A549 treated with dexamethasone at 1 μM for 4 hours (cell line): ENCODE data around the gene KLK8. TPM values are rescaled to one million over a fixed set of nuclear protein-coding genes. Genes with fewer than 3 reads are reported as not detected.

Source experiments
- total RNA-seq: library from RNA; stranded (reverse); fragments of 200-300 nt; extraction: Qiagen RNA extraction; gene quantifications from 5 replicates; pipeline ENCODE4 v1.2.3, GENCODE V29; 2022

KLK8 gene, protein sequence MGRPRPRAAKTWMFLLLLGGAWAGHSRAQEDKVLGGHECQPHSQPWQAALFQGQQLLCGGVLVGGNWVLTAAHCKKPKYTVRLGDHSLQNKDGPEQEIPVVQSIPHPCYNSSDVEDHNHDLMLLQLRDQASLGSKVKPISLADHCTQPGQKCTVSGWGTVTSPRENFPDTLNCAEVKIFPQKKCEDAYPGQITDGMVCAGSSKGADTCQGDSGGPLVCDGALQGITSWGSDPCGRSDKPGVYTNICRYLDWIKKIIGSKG
- total RNA-seq, result not detected in 5 replicates

DNA sequence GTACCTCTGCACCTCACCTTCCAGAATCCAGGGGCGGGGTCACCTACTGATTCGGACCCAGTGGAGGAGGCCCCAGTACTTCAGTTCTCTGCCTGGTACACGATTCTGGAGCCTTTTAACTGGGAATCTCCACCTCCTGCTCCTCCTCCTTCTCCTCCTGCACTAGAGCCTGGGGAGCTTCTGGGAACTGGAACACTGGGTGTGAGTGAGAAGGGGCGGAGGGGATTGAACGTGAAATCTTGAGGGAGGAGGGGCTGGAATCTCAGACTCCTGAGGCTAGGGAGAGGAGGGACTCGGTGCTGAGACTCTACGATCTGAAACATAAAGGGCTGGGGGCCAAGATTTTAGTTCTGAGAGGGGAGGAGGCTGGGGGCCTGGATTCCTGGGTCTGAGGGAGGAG is at the start of gene KLK8:
KLK8 (minus strand) TSS at position 90 of the 400 bp plus-strand sequence. CDS start 437 bp downstream, outside the sequence.

DNA sequence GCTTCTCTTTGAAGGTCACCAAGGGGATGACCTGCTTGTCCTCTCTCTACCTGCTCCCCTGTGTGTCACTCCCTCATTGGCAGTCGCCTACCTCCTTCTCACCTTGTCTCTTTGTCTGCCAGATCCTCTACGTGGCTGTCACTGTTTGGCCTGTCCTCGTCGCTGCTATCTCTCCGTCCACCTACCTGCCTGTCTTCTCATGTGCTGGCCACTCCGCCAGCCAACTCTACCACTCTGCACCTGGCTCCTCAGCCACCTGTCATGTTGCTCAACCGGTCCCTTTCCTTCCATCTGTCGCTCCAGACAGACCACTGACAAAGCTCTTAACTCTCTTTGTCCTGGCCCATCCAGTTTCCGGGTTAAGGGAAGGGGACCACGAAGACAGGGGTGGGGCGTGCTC is 33.3 kb upstream of the KLK8 start, which contains the start of gene KLK12:
KLK12 (minus strand) TSS at position 299 of the 400 bp plus-strand sequence. CDS start 381 bp downstream, outside the sequence.

DNA sequence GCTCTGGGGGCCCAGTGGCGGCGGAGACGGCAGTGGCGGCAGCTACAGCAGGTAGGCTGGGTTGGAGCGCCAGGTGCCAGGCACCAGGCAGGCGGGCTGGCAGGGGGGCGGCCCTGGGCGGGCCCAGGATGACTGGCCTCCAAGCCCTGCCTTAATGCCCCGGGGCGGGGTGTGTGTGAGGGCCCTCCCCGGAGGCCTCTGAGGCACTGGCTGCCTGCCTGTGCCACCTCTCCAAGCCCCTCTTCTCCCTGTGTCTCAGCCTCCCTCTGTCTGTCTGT is 25.1 kb upstream of the KLK8 start, which contains the start of gene KLK11:
KLK11 (minus strand) TSS at position 63 of the 278 bp plus-strand sequence. CDS start 985 bp downstream, outside the sequence.

DNA sequence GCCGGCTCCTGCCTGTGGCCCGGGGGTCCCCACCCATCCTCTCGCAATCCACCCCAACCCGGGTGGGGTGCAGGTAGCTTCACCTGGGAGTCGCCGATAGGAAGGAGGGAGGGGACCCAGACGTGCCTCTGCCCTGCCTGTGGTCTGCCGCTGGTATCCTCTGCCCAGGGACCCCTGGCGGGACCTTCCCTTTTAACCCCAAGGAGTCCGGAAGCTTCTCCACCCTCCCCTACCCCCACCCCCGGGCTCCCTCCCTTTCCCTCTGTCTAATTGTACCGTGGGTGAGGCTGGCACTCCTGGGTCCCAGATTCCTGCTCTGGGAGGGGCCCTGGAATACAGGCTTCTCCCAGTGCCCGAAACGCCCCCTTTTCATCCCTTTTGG is 18.1 kb upstream of the KLK8 start, which contains the start of gene KLK10:
KLK10 (minus strand) TSS at position 166 of the 382 bp plus-strand sequence. CDS start 579 bp downstream, outside the sequence.

DNA sequence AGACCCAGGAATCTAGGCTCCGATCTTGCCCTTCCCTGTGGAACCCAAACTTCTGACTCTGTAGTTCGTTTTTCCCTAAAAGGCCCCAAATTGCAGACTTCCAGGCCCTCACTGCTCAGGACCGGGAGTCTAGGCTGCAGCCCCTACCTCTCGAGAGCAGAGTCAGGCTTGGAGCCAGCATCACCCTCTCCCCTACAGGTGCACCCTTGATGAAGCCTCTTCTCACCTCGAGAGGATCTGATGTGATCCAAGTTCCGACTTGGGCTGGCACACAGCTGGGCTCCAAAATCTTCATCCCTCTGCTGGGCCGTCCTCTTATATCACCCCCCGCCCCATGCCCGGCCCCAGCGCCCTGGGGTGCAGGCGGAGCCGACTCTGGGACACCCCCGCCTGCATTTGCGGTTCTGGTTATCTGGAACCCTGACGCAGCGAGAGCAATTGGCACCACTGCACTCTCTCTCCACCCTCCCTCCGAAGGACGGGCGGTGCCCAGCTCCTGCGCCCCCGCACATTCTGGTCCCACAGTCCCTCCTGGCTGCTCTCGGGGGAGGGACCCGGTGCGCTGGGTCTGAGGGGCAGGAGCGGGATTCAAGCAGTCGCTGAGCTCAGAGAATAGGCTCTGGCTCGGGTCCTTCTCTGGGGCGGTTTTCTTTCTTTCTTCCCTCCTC is 17.6 kb downstream of the KLK8 start, which contains the start of gene KLK7:
KLK7 (minus strand) TSS at position 293 of the 668 bp plus-strand sequence. CDS start 1,518 bp downstream, outside the sequence.

DNA sequence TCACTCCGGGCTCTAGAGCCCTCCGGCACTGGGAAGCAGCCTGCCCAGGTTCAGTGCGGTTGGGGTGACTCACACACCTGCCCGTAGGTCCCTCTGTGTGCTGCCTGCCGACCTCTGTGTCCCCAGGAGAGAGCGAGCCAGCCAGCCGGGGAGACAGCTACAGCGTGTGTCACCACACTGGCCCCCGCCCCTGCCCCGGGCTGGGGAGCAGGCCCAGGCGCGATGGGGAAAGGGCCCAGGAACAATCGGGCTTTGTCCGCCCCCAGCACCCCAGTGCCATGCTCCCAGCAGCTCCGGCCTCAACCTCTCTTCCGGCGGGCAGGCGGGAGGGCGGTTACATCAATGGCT is 32.0 kb downstream of the KLK8 start, which contains the start of gene KLK6:
KLK6 (minus strand) TSS at position 179 of the 348 bp plus-strand sequence. CDS start 1,487 bp downstream, outside the sequence.

DNA sequence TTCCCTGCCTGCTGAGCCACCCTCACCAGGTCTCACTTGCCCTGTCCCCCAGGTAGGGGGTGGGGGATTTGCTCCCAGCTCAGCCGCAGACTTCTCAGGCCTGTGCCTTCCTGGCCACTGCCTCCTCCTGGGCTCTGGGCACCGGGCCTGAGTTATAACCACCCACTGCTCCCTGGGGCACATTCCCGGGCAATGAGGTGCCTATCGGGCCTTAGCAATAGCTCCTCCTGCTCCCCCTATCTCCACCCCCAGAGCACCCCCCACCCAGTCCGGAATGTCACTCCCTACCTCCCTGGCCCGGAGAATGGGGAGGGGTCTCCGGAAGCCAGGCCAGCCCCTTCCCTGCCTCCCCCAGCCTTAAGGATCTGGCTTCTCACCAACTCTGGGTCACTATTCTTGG is 48.5 kb downstream of the KLK8 start, which contains the start of gene KLK5:
KLK5 (minus strand) TSS at position 129 of the 400 bp plus-strand sequence. CDS start 381 bp downstream, outside the sequence.

Other genes with a start within 250 kb of the KLK8 start
- gene GPR32, start 231.1 kb downstream of the KLK8 start, total RNA-seq, result not detected in 5 replicates
- gene ACP4, start 211.2 kb downstream of the KLK8 start, total RNA-seq, result not detected in 5 replicates
- 0.13 to 0.20 TPM (median 0.16 TPM) in 3 of 5 replicates, not detected in the others for gene KLK1, start 177.8 kb downstream of the KLK8 start, total RNA-seq
- gene KLK15, start 168.0 kb downstream of the KLK8 start, total RNA-seq, result not detected in 5 replicates
- 0.12 TPM in 1 of 5 replicates, not detected in the others for gene KLK3, start 146.7 kb downstream of the KLK8 start, total RNA-seq
- gene KLK2, start 128.2 kb downstream of the KLK8 start, total RNA-seq, result 0.16 to 0.22 TPM in 2 of 5 replicates, not detected in the others
- 0.11 to 0.13 TPM in 2 of 5 replicates, not detected in the others for gene KLK4, start 90.2 kb downstream of the KLK8 start, total RNA-seq
- 0.15 TPM in 1 of 5 replicates, not detected in the others for gene KLK5, start 48.6 kb downstream of the KLK8 start, total RNA-seq
- gene KLK6, start 32.0 kb downstream of the KLK8 start, total RNA-seq, result 0.15 to 0.56 TPM (median 0.21 TPM) in 5 replicates
- gene KLK7, start 17.7 kb downstream of the KLK8 start, total RNA-seq, result not detected in 5 replicates
- gene KLK10, start 18.1 kb upstream of the KLK8 start, total RNA-seq, result 0.21 to 0.53 TPM (median 0.31 TPM) in 5 replicates
- 0.12 TPM in 1 of 5 replicates, not detected in the others for gene KLK11, start 25.0 kb upstream of the KLK8 start, total RNA-seq
- not detected in 5 replicates for gene KLK12, start 33.4 kb upstream of the KLK8 start, total RNA-seq
- 0.09 to 0.14 TPM (median 0.12 TPM) in 3 of 5 replicates, not detected in the others for gene KLK13, start 63.5 kb upstream of the KLK8 start, total RNA-seq
- gene KLK14, start 81.3 kb upstream of the KLK8 start, total RNA-seq, result 0.26 to 0.54 TPM (median 0.39 TPM) in 4 of 5 replicates, not detected in the other
- gene CTU1, start 106.8 kb upstream of the KLK8 start, total RNA-seq, result 5.2 to 11.6 TPM (median 9.9 TPM) in 5 replicates
- gene SIGLEC9, start 123.3 kb upstream of the KLK8 start, total RNA-seq, result 0.05 to 0.07 TPM (median 0.05 TPM) in 4 of 5 replicates, not detected in the other
- gene SIGLEC7, start 140.7 kb upstream of the KLK8 start, total RNA-seq, result not detected in 5 replicates
- 0.06 to 0.08 TPM (median 0.07 TPM) in 3 of 5 replicates, not detected in the others for gene CD33, start 223.5 kb upstream of the KLK8 start, total RNA-seq
- gene SIGLECL1, start 249.5 kb upstream of the KLK8 start, total RNA-seq, result 0.08 TPM in 1 of 5 replicates, not detected in the others